Measurements from ENCODE around the gene CBARP.
"Not testable (repeated sequence)": the region's sequence is repeated elsewhere in the genome, so short reads cannot be mapped to it uniquely, and the experiment has no call there.

CBARP gene

GRCh38 chr19:1210227-1210538 is 27.6 kb downstream of the CBARP start:
- DNase-seq (ENCODE audit: low read depth) = no peak

GRCh38 chr19:1208830-1209229 is 29.0 kb downstream of the CBARP start:
- not testable (repeated sequence) for DNase-seq (ENCODE audit: low read depth)

- DNase-seq (ENCODE audit: low read depth) = no peak
Observed at GRCh38 chr19:1206864-1207450, 30.8 kb downstream of the CBARP start.

DNA sequence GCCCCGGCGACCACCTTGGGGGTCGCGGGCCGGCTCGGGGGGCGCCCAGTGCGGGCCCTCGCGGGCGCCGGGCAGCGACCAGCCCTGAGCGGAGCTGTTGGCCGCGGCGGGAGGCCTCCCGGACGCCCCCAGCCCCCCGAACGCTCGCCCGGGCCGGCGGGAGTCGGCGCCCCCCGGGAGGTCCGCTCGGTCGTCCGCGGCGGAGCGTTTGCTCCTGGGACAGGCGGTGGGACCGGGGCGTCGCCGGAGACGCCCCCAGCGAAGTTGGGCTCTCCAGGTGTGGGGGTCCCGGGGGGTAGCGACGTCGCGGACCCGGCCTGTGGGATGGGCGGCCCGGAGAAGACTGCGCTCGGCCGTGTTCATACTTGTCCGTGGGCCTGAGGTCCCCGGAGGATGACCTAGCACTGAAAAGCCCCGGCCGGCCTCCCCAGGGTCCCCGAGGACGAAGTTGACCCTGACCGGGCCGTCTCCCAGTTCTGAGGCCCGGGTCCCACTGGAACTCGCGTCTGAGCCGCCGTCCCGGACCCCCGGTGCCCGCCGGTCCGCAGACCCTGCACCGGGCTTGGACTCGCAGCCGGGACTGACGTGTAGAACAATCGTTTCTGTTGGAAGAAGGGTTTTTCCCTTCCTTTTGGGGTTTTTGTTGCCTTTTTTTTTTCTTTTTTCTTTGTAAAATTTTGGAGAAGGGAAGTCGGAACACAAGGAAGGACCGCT is 31.5 kb downstream of the CBARP start:
- no peak for DNase-seq (ENCODE audit: low read depth)

DNA sequence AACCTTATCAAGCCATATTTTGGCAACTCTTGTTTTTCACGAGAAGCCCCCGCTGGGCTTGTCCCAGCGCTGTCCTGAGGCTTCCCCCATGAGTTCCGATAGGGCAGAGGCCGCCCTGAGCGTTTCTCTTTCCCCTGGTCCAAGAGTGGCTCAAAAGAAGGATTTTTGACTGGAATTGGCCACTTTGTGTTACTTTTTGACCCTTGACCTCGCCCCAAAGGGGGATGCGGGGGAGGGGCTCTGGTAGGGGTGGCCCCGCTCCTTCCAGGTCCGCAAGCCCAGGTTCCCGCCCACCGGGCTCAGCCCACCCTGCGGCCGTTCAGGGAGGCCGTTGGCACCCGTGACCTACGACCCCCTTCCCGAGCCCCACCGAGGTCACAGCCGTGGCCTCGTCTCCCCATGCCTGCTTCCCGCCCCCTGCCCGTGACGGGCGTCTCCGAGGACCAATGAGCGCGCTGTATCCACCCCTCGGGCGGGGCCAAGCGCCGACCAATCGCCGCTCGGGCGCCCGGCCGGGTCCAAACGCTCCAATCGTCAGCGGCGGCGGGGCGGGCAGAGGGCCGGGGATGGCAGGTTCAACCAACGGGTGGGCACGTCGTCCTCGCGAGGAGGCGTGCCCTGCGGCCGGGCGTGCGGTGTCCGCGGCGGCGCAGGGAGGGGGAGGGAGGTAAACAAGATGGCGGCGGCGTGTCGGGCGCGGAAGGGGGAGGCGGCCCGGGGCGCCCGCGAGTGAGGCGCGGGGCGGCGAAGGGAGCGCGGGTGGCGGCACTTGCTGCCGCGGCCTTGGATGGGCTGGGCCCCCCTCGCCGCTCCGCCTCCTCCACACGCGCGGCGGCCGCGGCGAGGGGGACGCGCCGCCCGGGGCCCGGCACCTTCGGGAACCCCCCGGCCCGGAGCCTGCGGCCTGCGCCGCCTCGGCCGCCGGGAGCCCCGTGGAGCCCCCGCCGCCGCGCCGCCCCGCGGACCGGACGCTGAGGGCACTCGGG is 32.4 kb downstream of the CBARP start, which contains the start of gene STK11:
STK11 (plus strand) TSS at position 665 of the 986 bp plus-strand sequence. CDS start 1,136 bp downstream, outside the sequence.
- DNase-seq (ENCODE audit: low read depth) = peak; percentile 98

GRCh38 chr19:1200614-1201013 is 37.2 kb downstream of the CBARP start:
- not testable (repeated sequence) for DNase-seq (ENCODE audit: low read depth)

- DNase-seq (ENCODE audit: low read depth) = no peak
Observed at GRCh38 chr19:1199531-1199930, 38.3 kb downstream of the CBARP start.

DNA sequence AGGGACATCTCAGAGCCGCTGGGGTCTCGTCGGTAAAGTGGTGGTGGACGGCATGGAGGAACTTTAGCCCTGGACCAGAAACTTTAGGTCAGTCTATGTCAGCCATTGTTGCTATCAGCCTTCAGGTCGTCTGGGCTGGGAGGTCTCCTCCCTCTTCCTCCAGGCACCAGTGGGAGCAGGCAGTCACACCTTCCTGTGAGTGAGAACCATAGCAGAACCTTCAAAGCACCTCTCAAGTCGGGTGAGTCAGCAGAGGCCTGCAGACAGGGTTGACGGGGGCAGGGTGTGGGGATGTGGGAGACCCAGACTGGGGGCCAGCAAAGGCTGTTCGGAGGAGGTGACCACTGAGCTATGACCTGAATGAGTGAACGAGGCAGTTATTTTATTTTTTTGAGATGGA is 48.4 kb downstream of the CBARP start:
- no peak for DNase-seq (ENCODE audit: low read depth)

DNA sequence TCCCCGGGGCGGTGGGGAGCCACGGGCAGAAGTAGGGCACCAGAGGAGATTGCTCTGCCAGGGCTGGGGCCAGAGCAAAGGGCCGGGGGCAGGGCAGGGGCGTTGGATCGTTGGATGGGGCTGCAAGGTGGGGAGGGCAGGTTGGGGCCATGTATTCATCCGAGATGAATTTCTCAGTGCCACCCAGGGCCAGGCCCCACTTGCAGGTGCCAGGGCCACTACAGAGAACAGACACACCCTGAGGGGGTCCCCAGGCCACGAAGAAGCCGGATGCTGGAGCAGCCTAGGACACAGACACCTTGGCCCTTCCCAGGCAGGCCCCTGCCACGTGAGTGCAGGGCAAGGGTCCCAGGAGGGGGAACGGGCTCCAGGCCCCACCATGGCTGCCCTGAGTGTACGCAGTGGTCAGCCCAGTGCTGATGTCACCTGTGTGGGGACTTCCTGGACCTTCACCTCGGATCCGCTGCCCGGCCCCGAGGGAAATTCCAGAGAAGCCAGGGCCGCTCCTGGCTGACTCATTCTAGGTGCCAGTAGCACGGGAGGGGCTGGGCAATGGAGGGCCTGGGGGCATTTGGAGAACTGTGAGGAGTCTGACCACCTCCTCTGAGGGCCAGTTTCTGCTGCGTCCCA is 54.1 kb downstream of the CBARP start:
- DNase-seq (ENCODE audit: low read depth) = no peak

DNA sequence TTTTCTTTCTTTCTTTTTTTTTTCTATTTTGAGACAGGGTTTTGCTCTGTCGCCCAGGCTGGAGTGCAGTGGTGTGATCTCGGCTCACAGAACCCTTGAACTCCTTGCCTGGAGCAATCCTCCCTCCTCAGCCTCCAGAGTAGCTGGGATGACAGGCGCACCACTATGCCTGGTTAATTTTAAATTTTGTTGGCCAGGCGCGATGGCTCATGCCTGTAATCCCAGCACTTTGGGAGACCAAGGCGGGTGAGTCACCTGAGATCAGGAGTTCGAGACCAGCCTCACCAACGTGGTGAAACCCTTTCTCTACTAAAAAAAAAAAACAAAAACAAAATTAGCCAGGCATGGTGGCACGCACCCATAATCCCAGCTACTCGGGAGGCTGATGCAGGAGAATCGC is 55.1 kb downstream of the CBARP start:
- DNase-seq (ENCODE audit: low read depth) = no peak

DNA sequence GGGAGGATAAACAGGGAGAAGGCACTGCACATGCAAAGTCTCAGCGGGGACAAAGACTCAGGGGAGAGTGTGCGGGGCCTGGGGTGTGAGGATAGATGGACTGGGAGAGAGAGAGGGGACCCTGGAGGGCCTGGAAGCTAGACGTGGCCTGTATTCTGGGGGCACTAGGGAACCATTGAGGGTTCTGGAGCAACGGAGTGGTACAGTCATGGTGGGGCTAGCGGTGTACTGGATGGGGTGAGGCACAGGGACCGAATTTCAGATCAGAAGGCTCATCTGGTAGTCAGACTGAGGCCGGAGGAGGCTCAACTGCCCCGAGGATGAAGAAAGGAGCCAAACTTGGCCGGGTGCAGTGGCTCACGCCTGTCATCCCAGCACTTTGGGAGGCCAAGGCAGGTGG is 55.7 kb downstream of the CBARP start:
- DNase-seq (ENCODE audit: low read depth) = no peak

DNA sequence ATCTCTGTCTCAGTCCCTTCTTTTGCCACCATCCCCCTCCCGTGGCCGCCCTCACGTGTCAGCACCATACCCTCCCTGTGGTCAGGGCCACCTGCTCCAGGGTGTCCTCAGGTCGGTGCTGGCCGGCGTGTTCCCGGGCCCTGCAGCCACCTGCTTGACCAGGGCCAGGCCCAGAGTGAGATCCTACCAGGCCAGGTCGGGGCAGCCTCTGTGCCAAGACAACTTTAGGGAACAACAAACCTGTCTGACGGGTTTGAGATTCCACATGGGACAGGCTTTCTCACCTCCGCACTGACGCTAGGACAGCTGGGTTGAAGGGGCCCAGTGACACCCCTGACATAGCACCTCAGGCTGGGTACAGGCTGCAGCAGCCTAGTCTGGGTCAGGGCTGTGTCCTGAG is 56.2 kb downstream of the CBARP start:
- no peak for DNase-seq (ENCODE audit: low read depth)

Measured in stimulated activated CD8-positive, alpha-beta memory T cell treated with anti-CD3 and anti-CD28 coated beads, Interleukin-7, amount 100 ng/mL, for 24 hours (primary cell).